Measurements from ENCODE around the gene INO80C.

GRCh38 chr18:35519148-35519899 is 21.6 kb upstream of the INO80C start:
- no peak for TF ChIP-seq CTCF (conservative IDR thresholded peaks at IDR 0.05; ENCODE audit: low read length)
- TF ChIP-seq EZH2phosphoT487 (IDR thresholded peaks at IDR 0.05; ENCODE audit: borderline replicate concordance, low read depth, low read length) = no peak

All from OCI-LY7 (cell line).